Cortex of kidney (tissue), 1 donor: ENCODE measurements around the gene ATXN3L.

Experiments
- DNase-seq: peaks from one replicate; lab custom pipeline; 2025; lab: John Stamatoyannopoulos, UW

ATXN3L gene

DNA sequence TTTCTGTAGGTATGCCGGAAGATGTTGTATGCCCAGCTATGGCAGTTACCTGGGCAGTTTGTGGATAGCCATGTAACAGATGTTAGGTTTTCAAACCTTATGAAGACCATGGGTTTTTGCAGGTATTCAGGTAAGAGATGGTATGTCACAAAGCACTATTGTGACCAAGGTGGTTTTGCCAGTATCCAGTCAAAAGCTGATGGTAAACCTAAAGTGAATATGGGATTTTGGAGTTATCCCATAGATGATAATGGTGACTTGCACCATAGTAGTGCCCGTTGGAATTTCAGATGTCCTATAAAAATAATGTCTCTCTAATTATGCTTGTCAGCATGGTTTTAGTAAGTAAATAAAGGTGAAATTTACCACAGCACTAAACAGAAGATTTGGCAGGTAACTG is at the start of gene ATXN3L:
TSS of gene ATXN3L (minus strand) at position 101 of the 400 bp plus-strand sequence. CDS start 119 bp downstream, outside the sequence.
- DNase-seq, result no peak

GRCh38 chrX:13369256-13370030 is 49.6 kb upstream of the ATXN3L start:
- DNase-seq, result no peak

- no peak for DNase-seq
Measured at GRCh38 chrX:13367950-13368349, 48.1 kb upstream of the ATXN3L start.

DNA sequence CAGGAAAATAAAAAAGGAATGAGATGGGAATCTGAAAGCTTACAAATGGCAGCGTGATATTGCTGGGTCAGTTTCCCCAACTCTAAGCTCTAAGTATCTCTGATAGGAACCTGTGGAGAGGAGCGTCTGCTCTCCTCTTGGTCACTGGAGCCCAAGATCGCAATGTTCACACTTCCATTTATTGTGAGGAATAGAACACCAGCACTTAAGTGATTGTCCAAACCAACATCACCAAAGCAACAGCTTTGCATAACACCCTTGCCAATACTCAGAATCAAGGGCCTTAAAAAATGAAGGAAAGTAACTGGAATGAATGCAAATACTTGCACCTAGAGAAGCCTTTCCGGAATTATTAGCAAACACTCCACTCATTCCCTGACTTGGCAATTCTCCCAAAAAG is 46.8 kb upstream of the ATXN3L start:
- DNase-seq, result no peak

GRCh38 chrX:13365161-13365560 is 45.3 kb upstream of the ATXN3L start:
- DNase-seq, result no peak

DNA sequence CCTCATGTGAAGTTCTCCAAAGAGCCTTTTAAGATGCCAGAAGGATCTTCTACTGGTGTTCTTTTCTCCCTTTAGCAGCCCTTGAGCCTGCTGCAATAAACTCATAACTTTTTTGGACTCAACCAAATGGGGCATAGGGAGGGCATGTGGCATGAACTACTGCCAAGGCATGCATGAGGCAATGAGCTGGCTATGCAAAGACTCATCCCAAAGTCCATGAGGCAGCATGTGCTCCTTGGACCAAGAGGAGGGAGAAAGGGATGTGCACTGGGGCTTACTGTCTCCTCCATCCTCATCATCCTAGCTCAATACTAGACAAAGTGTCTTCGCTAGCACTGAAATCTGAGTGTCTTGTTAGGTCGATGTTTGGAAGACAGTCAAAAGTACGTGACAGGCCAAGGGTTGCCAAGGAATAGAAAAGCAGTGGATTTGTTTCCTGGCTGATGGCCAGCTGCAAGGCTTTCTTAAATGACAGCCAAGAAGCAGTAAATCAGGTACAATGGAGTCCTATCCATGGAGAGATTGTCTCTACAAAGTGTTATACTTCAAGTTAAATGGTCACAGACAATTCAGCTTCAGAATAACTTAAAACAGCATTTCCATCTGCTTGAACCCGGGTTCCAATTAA is 44.5 kb upstream of the ATXN3L start:
- no peak for DNase-seq

DNA sequence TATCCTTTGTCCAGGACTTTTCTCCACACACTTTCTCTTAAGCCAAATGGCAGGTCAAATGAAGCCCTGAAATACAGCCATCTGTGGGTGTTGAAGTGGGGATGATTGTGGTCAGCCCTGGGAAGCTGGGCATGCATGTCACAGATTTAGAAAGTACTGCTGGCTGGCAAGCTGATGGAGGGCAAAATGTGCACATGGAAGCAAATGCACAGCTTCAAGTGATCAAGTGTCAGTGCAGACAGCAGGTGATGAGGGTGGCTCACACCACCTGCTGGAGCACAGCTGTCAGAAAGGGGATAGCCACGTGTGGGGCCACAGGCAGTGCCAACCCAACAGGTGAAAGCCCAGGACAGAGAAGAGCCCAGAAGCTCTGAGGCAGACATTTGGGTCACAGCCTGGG is 40.3 kb upstream of the ATXN3L start:
- DNase-seq, result no peak

GRCh38 chrX:13357925-13358324 is 38.1 kb upstream of the ATXN3L start:
- no peak for DNase-seq

- no peak for DNase-seq
Measured at GRCh38 chrX:13346646-13347045, 26.8 kb upstream of the ATXN3L start.

- no peak for DNase-seq
Measured at GRCh38 chrX:13345438-13345837, 25.6 kb upstream of the ATXN3L start.

DNA sequence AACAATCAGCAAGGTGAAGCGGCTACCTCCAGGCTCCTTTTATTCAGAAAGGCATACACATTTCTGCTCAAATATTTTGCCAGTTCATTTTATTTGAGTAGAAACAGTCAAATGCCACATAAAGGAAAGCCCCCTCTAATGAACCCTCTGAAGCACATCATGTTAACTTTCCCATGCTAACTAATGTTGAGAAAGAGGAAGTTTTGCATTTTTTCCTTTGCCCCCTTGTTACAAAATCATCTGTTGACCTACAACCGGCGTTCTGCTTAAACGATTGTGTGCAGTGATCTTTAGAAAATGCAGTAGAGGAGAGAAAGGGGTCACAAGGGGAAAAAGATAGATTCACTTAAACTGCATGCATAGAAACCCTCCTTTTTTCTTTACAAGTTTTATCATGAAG is 25.2 kb upstream of the ATXN3L start:
- DNase-seq, result no peak

- no peak for DNase-seq
Measured at GRCh38 chrX:13341491-13342101, 21.7 kb upstream of the ATXN3L start.

GRCh38 chrX:13340182-13340791 is 20.4 kb upstream of the ATXN3L start:
- DNase-seq, result no peak

DNA sequence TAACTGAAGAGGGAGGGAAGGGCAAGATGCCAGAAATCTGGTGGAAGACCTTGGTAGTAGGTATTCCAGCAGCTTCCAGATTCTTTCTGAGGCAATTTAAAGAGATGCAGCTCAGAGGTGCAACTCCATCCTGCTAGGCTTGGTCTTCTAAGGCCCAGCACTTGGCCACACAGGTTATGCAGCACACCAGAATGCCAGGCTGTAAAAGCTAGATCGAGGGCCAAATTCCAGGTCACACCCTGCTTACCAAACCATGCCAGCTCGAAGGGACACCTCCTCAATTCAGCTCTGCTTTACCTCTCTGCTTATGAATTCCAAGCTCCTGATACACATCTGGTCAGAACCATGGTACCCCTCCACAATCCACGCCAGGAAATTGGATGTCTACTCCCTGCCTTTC is 19.8 kb upstream of the ATXN3L start:
- no peak for DNase-seq

GRCh38 chrX:13338996-13339515 is 19.2 kb upstream of the ATXN3L start:
- no peak for DNase-seq

DNA sequence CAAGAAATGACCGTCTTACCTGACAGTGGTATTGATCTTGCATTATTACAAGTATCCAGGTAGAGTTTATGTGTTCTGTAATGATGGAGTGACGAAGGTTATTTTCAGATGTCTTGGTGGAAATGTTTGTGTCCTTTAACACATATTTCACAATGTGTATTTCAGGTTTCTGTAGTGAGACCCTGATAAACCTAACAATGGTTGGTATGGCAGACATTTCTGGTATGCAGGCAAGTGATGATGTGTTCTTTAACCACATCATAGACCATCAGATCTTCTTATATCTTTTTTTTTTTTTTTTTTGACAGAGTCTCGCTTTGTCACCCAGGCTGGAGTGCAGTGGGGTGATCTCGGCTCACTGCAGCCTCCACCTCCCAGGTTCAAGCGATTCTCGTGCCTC is 14.6 kb upstream of the ATXN3L start:
- no peak for DNase-seq

DNA sequence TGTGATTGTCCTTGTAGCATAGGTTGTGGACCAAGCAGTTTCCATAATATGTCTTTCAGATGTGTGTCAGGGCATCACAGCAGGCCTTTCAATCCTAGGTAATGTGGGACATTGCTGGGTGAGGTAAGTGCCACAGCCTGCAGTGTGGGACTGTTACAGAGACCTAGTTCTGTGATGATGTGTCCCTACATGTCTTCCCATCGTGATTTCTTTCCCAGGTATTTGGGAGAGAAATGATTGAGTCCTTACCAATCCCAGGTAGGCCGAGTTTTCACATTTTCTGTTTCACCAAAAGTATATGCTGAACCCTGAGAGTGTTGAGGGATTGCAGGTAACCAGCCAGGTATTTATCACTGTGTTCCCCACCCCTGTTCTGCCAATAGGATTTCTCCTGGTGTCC is 10.6 kb upstream of the ATXN3L start:
- DNase-seq, result no peak

GRCh38 chrX:13327666-13328065 is 7.8 kb upstream of the ATXN3L start:
- DNase-seq, result no peak

- no peak for DNase-seq
Measured at GRCh38 chrX:13323241-13323640, 3.4 kb upstream of the ATXN3L start.

- DNase-seq, result no peak
Measured at GRCh38 chrX:13317366-13317765, 2.5 kb downstream of the ATXN3L start.

DNA sequence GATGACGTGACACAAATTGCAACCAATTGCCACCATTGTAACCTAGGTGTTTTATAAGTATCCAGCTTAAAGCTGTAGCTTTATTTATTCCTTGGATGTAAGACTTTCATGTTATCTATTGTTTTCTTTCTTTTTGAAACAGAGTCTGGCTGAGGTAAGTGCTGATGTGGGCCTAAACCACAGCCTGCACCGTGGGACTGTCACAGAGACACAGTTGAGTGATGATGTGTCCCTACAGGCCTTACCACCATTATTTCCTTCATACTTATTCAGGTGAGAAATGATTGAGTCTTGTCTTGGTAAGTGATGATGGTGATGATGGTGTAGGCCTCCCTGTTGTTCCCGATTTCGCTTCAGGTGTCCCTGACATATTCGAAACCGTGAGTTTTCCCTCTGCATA is 8.3 kb downstream of the ATXN3L start:
- DNase-seq, result no peak

- no peak for DNase-seq
Measured at GRCh38 chrX:13309631-13310030, 10.2 kb downstream of the ATXN3L start.

GRCh38 chrX:13307041-13307440 is 12.8 kb downstream of the ATXN3L start:
- DNase-seq, result no peak
